GM12801 (cell line): ENCODE data around the gene TTLL9.

Experiments used
- TF ChIP-seq, protein P1 (sequence below): IDR thresholded peaks from one replicate; pipeline ENCODE4 v1.5.1; 2011; ENCODE audit warnings: control low read depth; ENCODE audit not compliant: insufficient read length; ENCODE audit errors: extremely low read depth

Gene TTLL9

DNA sequence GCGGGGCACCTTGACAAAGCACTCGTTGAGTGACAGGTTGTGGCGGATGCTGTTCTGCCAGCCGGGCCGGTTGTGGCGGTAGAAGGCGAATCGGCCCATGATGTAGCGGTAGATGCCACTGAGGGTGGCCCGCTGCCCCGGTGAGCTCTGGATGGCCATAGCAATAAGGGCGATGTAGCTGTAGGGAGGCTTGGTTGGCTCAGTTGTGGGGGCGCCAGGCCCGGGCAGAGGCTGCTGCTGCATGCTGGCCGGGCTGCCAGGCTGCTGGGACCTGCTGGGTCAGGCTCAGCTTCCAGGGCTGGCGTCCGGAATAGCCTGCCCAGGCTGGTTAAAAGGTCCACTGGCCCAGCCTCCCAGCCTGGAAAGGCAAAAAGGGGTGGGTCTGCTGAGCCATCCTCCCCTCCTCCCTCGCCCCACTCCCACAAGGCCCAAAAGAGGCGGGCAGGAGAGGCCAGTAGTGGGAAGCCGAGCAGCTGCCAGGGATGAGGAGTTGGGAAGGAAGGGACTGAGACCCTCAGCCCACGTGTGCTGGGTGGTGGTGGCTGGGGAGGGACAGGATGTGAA lies 25.1 kb upstream of the TTLL9 start, which contains the start of gene FOXS1:
Gene FOXS1, minus strand, starts transcription at position 305 of the 564 bp plus-strand sequence. Its CDS starts 62 bp downstream, at position 243.
- TF ChIP-seq, protein P1, sequence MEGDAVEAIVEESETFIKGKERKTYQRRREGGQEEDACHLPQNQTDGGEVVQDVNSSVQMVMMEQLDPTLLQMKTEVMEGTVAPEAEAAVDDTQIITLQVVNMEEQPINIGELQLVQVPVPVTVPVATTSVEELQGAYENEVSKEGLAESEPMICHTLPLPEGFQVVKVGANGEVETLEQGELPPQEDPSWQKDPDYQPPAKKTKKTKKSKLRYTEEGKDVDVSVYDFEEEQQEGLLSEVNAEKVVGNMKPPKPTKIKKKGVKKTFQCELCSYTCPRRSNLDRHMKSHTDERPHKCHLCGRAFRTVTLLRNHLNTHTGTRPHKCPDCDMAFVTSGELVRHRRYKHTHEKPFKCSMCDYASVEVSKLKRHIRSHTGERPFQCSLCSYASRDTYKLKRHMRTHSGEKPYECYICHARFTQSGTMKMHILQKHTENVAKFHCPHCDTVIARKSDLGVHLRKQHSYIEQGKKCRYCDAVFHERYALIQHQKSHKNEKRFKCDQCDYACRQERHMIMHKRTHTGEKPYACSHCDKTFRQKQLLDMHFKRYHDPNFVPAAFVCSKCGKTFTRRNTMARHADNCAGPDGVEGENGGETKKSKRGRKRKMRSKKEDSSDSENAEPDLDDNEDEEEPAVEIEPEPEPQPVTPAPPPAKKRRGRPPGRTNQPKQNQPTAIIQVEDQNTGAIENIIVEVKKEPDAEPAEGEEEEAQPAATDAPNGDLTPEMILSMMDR: no peak

DNA sequence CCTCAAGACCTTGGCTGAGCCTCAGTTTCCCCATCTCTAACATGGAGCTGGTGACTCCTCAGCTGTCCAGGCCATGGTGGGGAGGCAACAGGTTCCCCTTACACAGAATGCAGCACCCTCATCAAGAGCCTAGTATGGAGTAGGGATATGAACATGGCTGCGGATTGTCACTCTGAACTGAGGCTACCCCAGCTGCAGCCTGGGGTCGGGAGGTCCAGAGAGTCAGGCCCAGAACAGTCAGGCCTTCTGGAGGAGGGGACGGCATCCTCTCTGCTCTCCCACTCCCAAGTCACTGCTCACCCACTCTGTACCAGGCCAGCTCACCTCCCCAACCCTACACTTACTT lies 23.7 kb upstream of the TTLL9 start:
- TF ChIP-seq, protein P1: no peak

DNA sequence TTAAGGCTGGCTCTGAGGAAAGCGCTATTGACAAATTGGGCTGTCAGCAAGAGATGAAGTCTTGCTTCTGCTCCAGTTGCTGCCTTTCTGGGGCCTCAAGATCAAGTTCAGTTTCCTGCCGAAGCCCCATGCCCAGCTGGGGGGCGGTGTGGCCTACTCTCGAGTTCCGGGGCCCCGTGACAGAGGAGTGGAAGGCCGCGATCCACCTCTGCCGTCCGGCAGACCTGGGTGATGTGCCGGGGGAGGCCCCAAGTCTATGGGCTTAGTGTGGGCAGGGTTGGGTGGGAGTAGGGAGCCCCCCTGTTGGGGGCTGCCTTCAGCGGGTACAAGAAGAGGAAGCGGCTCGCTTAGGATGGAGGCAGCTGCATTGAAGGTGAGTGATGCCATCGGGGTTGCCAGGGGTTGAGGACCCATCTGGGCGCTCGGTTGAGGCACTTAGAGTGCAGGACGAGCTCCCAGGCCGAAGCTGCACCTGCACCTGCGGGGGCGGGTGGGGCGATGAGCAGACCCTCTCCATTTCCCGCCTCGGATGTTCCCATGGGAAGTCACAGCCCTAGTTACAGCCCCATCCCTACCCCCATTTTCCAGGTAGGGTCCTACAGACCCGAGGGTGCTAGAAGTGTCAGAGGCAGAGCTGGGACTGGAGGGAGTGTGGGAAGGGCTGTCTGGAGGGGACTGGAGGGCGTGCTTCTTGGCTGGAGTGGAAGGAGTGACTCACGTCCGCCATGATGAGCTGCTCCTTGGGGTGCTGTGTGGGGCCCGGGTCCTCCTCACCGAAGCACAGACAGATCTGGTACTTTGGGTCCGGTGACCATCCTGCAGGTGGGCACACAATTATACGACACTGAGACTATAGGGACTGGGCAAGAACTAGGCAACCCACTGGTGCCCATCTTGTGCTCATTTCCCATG lies 22.1 kb upstream of the TTLL9 start:
- TF ChIP-seq, protein P1: no peak

DNA sequence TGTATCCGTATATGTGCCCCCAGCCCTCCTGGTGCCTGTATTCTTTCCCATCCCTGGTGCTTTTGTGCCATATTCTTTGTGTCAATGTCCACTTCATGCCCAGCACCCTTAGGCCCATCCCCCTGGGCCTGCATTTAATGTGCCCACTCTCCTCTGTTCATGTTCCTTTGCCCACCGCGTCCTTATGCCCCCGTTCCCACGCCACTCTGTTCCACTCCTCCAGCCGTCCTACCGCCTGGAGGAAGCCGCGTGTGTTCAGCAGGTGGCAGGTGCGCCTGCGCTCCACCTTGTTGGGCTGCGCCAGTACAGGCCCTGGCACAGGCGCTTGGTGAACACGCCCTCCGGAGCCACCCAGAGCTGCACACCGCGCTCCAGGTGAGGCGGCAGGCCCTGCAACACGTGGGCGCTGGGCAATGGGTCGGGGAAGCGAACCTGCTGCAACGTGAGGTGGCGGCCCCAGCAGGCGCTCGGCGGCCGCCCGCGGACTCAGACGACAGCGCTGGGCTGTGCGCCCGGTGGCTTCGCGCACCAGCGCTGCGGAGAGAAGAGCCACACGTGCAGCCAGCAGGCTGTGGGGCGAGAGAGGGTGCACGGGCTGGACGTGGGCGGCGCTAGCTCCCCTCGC lies 21.0 kb upstream of the TTLL9 start:
- TF ChIP-seq, protein P1: no peak

DNA sequence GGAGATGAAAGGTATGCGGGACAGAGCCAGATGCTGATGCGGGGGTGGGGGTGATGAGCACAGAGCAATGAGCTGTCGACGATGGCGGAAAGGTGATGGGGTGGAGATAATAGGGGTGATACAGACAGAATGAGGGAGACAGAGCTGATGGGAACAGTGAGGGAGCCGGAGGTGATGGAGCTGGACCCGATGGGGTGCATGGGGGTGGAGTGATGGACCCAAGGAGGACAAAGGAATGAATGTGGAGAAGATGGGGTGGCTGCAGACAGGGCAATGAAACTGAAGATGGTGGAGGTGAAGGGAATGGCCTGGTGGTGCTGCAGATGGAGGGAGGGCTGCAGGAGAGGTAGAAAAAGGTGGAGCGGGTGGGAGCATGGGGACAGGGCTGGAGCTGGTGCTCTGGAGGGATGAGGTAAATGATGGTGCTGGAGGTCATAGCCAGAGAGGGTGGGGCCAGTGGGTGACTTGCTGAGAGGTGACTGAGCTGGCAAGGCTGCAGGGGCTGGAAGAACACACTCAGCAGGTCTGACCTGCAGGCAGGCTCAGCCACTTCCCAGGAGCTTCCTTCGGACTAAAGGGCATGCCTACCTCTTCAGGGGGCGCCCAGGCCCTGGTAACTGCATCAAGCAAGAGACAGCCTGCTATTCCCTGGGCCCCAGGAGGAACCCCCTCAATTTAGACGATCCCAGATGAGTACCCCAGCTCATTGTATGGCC lies 19.0 kb upstream of the TTLL9 start:
- TF ChIP-seq, protein P1: no peak

DNA sequence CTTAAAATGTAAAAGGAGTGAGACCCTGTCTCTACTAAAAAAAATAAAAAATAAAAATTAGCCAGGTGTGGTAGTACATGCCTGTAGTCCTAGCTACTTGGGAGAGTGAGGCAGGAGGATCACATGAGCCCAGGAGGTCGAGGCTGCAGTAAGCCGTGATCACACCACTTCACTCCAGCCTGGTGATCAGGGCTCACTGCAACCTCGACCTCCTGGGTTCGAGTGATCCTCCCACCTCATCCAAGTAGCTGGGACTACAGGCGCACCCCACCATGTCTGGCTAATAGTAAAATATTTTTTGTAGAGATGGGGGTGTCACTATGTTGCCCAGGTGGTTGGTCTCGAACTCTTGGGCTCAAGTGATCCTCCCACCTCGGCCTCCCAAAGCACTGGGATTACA lies 17.0 kb upstream of the TTLL9 start:
- TF ChIP-seq, protein P1: no peak

DNA sequence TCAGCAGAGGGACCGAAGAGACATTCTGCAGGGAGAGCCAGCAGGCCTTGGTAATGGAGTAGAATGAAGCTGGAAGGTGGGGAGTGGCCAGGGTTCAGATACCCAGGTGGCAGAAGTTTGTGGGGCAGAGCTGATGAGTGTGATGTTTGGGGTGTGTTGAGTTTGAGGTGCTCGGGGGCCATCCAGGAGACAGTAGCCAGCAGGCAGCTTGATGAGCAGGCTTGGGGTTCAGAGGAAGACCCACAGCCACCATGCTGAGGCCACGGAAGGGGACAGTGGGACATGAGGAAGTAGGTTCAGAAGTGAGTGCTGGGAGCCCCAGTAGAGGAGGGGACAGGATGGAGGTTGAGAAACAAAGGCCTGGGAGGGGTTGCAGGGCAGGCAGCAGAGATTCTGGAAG lies 13.9 kb upstream of the TTLL9 start:
- TF ChIP-seq, protein P1: no peak
